A172 (cell line): ENCODE data around the gene TSPAN15. TPM values are rescaled to one million over a fixed set of nuclear protein-coding genes. Genes with fewer than 3 reads are reported as not detected.
"Not testable (repeated sequence)": the region's sequence is repeated elsewhere in the genome, so short reads cannot be mapped to it uniquely, and the experiment has no call there.

ENCODE experiments used
- DNase-seq: peaks from one replicate; pipeline ENCODE4 v3.0.0-alpha.2; 2015; ENCODE audit warnings: low spot score
- total RNA-seq: library from RNA; depleted of rRNA; stranded (reverse); fragments of >200 nt; shearing (Covaris generic); gene quantifications from 2 replicates; pipeline ENCODE4 v1.2.3, GENCODE V29; 2014

The TSPAN15 gene
- total RNA-seq, 1 experiment from 2014 or later: 18.7 TPM

GRCh38 chr10:69486922-69487730, 35.9 kb downstream of the TSPAN15 start:
- no peak for DNase-seq

- not testable (repeated sequence) for DNase-seq
Measured at GRCh38 chr10:69488149-69488844, 37.0 kb downstream of the TSPAN15 start.

- not testable (repeated sequence) for DNase-seq
Measured at GRCh38 chr10:69488856-69489255, 37.6 kb downstream of the TSPAN15 start.

- DNase-seq: no peak
Measured at GRCh38 chr10:69489506-69490090, 38.3 kb downstream of the TSPAN15 start.

GRCh38 chr10:69490876-69491275, 39.6 kb downstream of the TSPAN15 start:
- no peak for DNase-seq

GRCh38 chr10:69491611-69492010, 40.3 kb downstream of the TSPAN15 start:
- DNase-seq: no peak

- DNase-seq: no peak
Measured at GRCh38 chr10:69492091-69492745, 41.0 kb downstream of the TSPAN15 start.

- DNase-seq: no peak
Measured at GRCh38 chr10:69492746-69493462, 41.6 kb downstream of the TSPAN15 start.

- DNase-seq: no peak
Measured at GRCh38 chr10:69494626-69495558, 43.6 kb downstream of the TSPAN15 start.

- no peak for DNase-seq
Measured at GRCh38 chr10:69495666-69496065, 44.4 kb downstream of the TSPAN15 start.

- no peak for DNase-seq
Measured at GRCh38 chr10:69496352-69497230, 45.3 kb downstream of the TSPAN15 start.

GRCh38 chr10:69497231-69497561, 45.9 kb downstream of the TSPAN15 start:
- no peak for DNase-seq

- no peak for DNase-seq
Measured at GRCh38 chr10:69497611-69498390, 46.5 kb downstream of the TSPAN15 start.

- DNase-seq: peak; percentile 59
Measured at GRCh38 chr10:69498711-69499471, 47.6 kb downstream of the TSPAN15 start.

- DNase-seq: no peak
Measured at GRCh38 chr10:69499726-69500689, 48.7 kb downstream of the TSPAN15 start.

GRCh38 chr10:69500864-69501468, 49.7 kb downstream of the TSPAN15 start:
- DNase-seq: no peak
